PC-9 (cell line): ENCODE data around the gene TAF3. TPM values are rescaled to one million over a fixed set of nuclear protein-coding genes. Genes with fewer than 3 reads are reported as not detected.

Experiments
- BruUV-seq: library from RNA; stranded (reverse); fragments of 400-500 nt; replicated peaks from 2 replicates; lab custom pipeline; 2021; lab: Mats Ljungman, UMichigan
- CTCF ChIA-PET: fragments of 300-600 bp; sonication (Branson Sonifier 250); formaldehyde crosslinking; loops from one replicate; lab custom pipeline; 2022; ENCODE audit warnings: antibody characterized with exemption; lab: Charles Lee
- POLR2A ChIA-PET: fragments of 300-600 bp; sonication (Branson Sonifier 250); formaldehyde crosslinking; loops from one replicate; lab custom pipeline; 2022; ENCODE audit warnings: antibody characterized with exemption; ENCODE audit not compliant: unreplicated experiment; lab: Charles Lee
- DNase-seq, 2 experiments: peaks; one replicate each; pipeline versions ENCODE4 v3.0.0 to v3.0.0-alpha.2; 2015 to 2022; ENCODE audit warnings: mixed read lengths in 1 of 2
- H2AFZ ChIP-seq: fragments of 200-600 bp; sonication (generic); 2 replicates; pipeline ENCODE4 v1.8.1; 2017; ENCODE audit warnings: antibody characterized with exemption
- H3F3A ChIP-seq: fragments of 200-600 bp; sonication (generic); 2 replicates; pipeline ENCODE4 v1.8.1; 2017; ENCODE audit warnings: antibody characterized with exemption, mild to moderate bottlenecking, low read depth; ENCODE audit not compliant: insufficient read depth
- H3K27ac ChIP-seq: fragments of 200-600 bp; sonication (generic); 2 replicates; pipeline ENCODE4 v1.6.1; 2016; ENCODE audit warnings: mixed run types
- H3K27me3 ChIP-seq: fragments of 200-600 bp; sonication (generic); 2 replicates; pipeline ENCODE4 v1.6.1; 2016; ENCODE audit warnings: low read depth, mixed run types; ENCODE audit not compliant: insufficient read depth
- H3K36me3 ChIP-seq: fragments of 200-600 bp; sonication (generic); 2 replicates; pipeline ENCODE4 v1.6.1; 2016; ENCODE audit warnings: low read depth, mixed run types
- H3K4me1 ChIP-seq: fragments of 200-600 bp; sonication (generic); replicated peaks from 2 replicates; pipeline ENCODE4 v1.6.1; 2016; ENCODE audit warnings: mixed run types; ENCODE audit not compliant: insufficient read depth
- H3K4me2 ChIP-seq: fragments of 200-600 bp; sonication (generic); 2 replicates; pipeline ENCODE4 v1.6.1; 2017; ENCODE audit warnings: mixed run types
- H3K4me3 ChIP-seq: fragments of 200-600 bp; sonication (generic); 2 replicates; pipeline ENCODE4 v1.6.1; 2016; ENCODE audit warnings: mixed run types
- H3K79me2 ChIP-seq: fragments of 200-600 bp; sonication (generic); 2 replicates; pipeline ENCODE4 v1.6.1; 2017; ENCODE audit warnings: low read depth, mixed run types
- H3K9me2 ChIP-seq: fragments of 200-600 bp; sonication (generic); 2 replicates; pipeline ENCODE4 v1.8.1; 2017; ENCODE audit warnings: mild to moderate bottlenecking; ENCODE audit not compliant: insufficient read depth
- H3K9me3 ChIP-seq: fragments of 200-600 bp; sonication (generic); 2 replicates; pipeline ENCODE4 v1.8.1; 2016; ENCODE audit warnings: low read depth; ENCODE audit not compliant: insufficient read depth
- H4K20me1 ChIP-seq: fragments of 200-600 bp; sonication (generic); 2 replicates; pipeline ENCODE4 v1.8.1; 2017; ENCODE audit not compliant: insufficient read depth
- EZH2 ChIP-seq: fragments of 200-600 bp; sonication (generic); IDR thresholded peaks from 2 replicates; pipeline ENCODE4 v1.8.0; 2017; ENCODE audit warnings: antibody characterized with exemption, low read depth
- intact Hi-C: fragments of 100-400 bp; cut with micrococcal nuclease; formaldehyde crosslinking; loops from one replicate; pipeline ENCODE4 v1.10.0; 2022; ENCODE audit not compliant: unreplicated experiment
- total RNA-seq: library from RNA; stranded (reverse); gene quantifications from 2 replicates; pipeline ENCODE4 v1.2.3, GENCODE V29; 2021
- TF ChIP-seq, protein P1 (sequence below): fragments of 200-600 bp; sonication (generic); conservative IDR thresholded peaks from 2 replicates; pipeline ENCODE4 v1.6.1; 2017; ENCODE audit warnings: mixed run types, antibody characterized with exemption, mild to moderate bottlenecking, moderate library complexity

The TAF3 gene
- total RNA-seq, 1 experiment from 2014 or later = 7.7 TPM

GRCh38 chr10:8004469-8005000 lies 186.2 kb downstream of the TAF3 start:
- ChIA-PET POLR2A (no interaction called here), CTCF (no interaction called here)
- intact Hi-C loops = no loop called here
- Histone ChIP-seq H3K4me1 (no peaks in the 10 kb centered on the region), H3K36me3 (no peaks in the 10 kb centered on the region), H4K20me1 (no peaks in the 10 kb centered on the region), H3K27me3 (no peaks in the 10 kb centered on the region), H3K4me3 (no peak overlapping the region), H3F3A (no peaks in the 10 kb centered on the region; the same call in 1 of the 2 replicates), H3K9me3 (no peaks in the 10 kb centered on the region), H3K9me2 (no peaks in the 10 kb centered on the region), H2AFZ (no peak overlapping the region), H3K4me2 (no peak overlapping the region), H3K27ac (no peak overlapping the region), H3K79me2 (no peaks in the 10 kb centered on the region)
- no peak for TF ChIP-seq EZH2
- TF ChIP-seq, protein P1, sequence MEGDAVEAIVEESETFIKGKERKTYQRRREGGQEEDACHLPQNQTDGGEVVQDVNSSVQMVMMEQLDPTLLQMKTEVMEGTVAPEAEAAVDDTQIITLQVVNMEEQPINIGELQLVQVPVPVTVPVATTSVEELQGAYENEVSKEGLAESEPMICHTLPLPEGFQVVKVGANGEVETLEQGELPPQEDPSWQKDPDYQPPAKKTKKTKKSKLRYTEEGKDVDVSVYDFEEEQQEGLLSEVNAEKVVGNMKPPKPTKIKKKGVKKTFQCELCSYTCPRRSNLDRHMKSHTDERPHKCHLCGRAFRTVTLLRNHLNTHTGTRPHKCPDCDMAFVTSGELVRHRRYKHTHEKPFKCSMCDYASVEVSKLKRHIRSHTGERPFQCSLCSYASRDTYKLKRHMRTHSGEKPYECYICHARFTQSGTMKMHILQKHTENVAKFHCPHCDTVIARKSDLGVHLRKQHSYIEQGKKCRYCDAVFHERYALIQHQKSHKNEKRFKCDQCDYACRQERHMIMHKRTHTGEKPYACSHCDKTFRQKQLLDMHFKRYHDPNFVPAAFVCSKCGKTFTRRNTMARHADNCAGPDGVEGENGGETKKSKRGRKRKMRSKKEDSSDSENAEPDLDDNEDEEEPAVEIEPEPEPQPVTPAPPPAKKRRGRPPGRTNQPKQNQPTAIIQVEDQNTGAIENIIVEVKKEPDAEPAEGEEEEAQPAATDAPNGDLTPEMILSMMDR = no peak
- no TSS peak for BruUV-seq
- DNase-seq = no peak

DNA sequence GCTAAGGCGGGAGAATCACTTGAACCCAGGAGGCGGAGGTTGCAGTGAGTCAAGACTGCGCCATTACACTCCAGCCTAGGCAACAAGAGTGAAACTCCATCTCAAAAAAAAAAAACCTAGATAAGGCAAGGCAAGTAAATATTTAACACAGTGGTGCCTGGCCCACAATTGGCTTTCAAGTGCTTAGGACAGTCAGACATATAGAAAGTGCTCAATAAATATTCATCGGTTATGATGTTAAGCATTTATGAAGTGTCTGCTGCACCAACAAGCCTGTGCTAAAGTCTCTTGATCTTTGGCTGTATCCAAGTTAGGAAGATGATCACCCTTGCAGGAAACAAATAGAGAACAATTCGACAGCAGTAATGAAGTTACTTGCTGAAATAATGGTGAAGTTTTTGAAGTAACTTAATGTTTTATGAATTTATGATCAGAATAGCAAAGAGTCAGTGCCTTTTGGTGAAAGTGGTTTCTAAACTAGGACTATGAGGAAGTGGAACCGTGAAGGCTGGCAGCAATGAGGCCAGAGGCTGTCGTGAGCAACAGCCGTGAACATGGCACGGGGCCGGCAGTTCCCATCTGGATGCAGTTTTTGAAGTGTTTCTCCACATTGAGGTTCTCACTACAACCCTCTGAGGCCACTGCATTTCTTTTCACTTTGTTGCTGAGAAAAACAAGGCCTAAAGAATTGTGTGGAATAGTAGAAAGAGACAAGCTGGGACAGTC lies 188.1 kb downstream of the TAF3 start:
- BruUV-seq = no TSS peak
- no peak for DNase-seq
- no peaks in the 10 kb centered on the region for H3K36me3 ChIP-seq
- ChIA-PET POLR2A (no interaction called here), CTCF (no interaction called here)
- no peak overlapping the region for H2AFZ ChIP-seq
- no peaks in the 10 kb centered on the region for H3K27me3 ChIP-seq
- no peak overlapping the region for H3K27ac ChIP-seq
- TF ChIP-seq, protein P1 = no peak
- no peak for TF ChIP-seq EZH2
- no peak overlapping the region for H3K4me3 ChIP-seq
- H3K4me1 ChIP-seq = no peaks in the 10 kb centered on the region
- H3K4me2 ChIP-seq = no peak overlapping the region
- H3K79me2 ChIP-seq = no peaks in the 10 kb centered on the region
- no peaks in the 10 kb centered on the region for H4K20me1 ChIP-seq
- intact Hi-C loops = no loop called here
- H3K9me2 ChIP-seq = no peaks in the 10 kb centered on the region
- no peaks in the 10 kb centered on the region for H3K9me3 ChIP-seq
- no peaks in the 10 kb centered on the region; the same call in 1 of the 2 replicates for H3F3A ChIP-seq

DNA sequence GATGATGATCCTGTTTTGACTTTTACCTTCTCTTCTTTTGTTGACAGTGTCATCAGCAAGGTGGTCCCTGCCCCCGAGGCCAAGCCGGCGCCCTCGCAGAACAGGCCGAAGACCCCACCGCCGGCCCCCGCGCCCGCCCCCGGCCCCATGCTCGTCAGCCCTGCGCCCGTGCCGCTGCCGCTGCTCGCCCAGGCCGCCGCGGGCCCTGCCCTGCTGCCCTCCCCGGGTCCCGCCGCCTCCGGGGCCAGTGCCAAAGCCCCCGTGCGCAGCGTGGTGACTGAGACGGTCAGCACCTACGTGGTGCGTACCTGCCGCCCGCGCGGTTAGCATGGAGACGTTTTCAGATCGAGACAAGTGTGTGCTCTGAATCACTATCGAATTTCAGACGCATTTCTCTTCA lies 190.7 kb downstream of the TAF3 start:
- peaks cover 9% of the 10 kb centered on the region; the same call in 1 of the 2 replicates for H3K4me1 ChIP-seq
- H4K20me1 ChIP-seq = no peaks in the 10 kb centered on the region
- POLR2A ChIA-PET = no interaction called here
- TF ChIP-seq, protein P1 = no peak
- no peaks in the 10 kb centered on the region for H3F3A ChIP-seq
- no TSS peak for BruUV-seq
- no peaks in the 10 kb centered on the region for H3K79me2 ChIP-seq
- H2AFZ ChIP-seq = no peak overlapping the region
- DNase-seq = no peak
- CTCF ChIA-PET = no interaction called here
- no peak overlapping the region for H3K4me3 ChIP-seq
- H3K36me3 ChIP-seq = no peaks in the 10 kb centered on the region
- H3K9me2 ChIP-seq = no peaks in the 10 kb centered on the region
- intact Hi-C loops = no loop called here
- H3K27ac ChIP-seq = no peak overlapping the region
- H3K4me2 ChIP-seq = no peak overlapping the region
- no peaks in the 10 kb centered on the region for H3K9me3 ChIP-seq
- H3K27me3 ChIP-seq = no peaks in the 10 kb centered on the region
